ENCODE results near the gene FAM111A. TPM values are rescaled to one million over a fixed set of nuclear protein-coding genes. Genes with fewer than 3 reads are reported as not detected.
A peak's percentile ranks its signal among the peaks of the same experiment; 100 is the strongest.
"Not testable (repeated sequence)": the region's sequence is repeated elsewhere in the genome, so short reads cannot be mapped to it uniquely, and the experiment has no call there.

Gene FAM111A
- polyA plus RNA-seq, 1 donor (not counting 4 experiments of a cell fraction or from before 2014, with no cell fraction given) = 21.0 TPM

DNA sequence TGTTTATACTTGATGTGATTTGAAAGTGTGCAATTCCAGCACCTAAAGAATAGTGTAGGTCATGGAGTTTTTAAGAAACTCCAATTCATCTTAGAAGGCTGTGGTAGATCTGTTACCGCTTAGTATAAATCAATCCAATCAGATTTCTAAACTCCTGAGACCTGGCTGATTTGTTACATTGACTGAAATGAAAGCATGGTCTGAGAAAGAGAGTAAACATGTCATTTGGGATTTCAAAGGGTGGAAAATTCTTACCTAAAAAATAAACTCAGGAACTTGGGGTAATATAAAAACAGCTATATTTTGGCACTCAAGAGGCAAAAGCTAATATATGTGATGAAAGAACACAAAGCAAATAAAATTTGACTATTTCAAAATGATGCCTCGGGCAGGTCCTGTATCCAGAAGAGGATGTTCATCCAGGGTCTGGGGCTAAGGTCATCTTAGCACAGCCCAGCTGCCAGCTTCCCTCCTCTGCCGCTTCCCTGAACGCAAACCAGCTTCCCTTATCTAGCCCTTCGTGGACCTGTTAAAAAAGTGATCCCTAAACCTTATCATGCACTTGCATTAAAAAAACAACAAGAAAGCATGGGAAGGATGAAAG, 46.6 kb upstream of the FAM111A start:
- H3K4me3 ChIP-seq (ENCODE audit: control insufficient read depth in 2 of 3, extremely low read depth in 1 of 3, insufficient read depth in 2 of 3, low read depth in 1 of 3, low read length in 3 of 3); H3K36me3 ChIP-seq (ENCODE audit: control insufficient read depth in 2 of 2, extremely low read depth in 1 of 2, insufficient read depth in 2 of 2, low read length in 2 of 2); H4K20me1 ChIP-seq (ENCODE audit: control insufficient read depth, extremely low read depth, insufficient read depth, low read length); H3K9me1 ChIP-seq (ENCODE audit: control insufficient read depth, extremely low read depth, insufficient read depth, low read length); H3K27me3 ChIP-seq (ENCODE audit: control insufficient read depth, extremely low read depth, insufficient read depth, low read length); dilution Hi-C loops (cut with MboI; ENCODE audit: extremely low pct_ligation_motif_present, low sequenced_read_pairs); H3K9ac ChIP-seq (ENCODE audit: control insufficient read depth, extremely low read depth, insufficient read depth, low read length); H3K9me3 ChIP-seq (ENCODE audit: control insufficient read depth, low read depth, low read length); H3K4me2 ChIP-seq (ENCODE audit: control insufficient read depth, extremely low read depth, insufficient read depth, low read depth, low read length); FAIRE-seq; H2AFZ ChIP-seq (ENCODE audit: control insufficient read depth, low read length); H3K4me1 ChIP-seq (ENCODE audit: control insufficient read depth, extremely low read depth, insufficient read depth, low read length); H3K79me2 ChIP-seq (ENCODE audit: control insufficient read depth, insufficient read depth, low read length); H3K27ac ChIP-seq (ENCODE audit: control insufficient read depth, insufficient read depth, low read length); DNase-seq (ENCODE audit: low read depth, low spot score): not testable (repeated sequence)

DNA sequence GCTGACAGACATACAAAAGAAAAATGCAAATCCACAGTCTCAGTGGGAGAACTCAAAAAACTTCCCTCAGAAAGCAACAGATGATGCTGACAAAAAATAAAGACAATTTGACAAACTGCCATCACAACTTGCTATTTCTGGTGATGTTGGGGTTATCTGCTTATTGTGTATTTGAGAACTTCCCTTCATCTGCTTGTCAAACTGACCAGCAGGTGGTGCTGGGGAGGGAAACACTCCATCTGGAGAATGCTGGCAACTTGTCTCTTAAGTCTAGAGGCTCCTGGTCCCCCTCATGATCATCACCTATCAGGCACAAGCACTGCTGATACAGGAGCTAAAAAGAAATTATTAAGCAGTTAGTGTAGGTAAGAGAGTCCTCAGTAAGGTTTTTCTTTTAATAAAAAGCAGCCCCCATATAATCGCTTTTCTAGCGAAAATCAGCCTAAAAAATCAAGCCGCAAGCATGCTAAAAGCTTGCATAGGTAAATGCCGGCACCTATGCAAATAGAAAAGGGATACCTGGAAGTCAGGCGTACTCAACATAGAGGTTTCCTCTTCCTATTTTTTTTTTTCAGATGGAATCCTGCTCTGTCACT, 45.4 kb upstream of the FAM111A start:
- no peak overlapping the region for H3K9ac ChIP-seq (ENCODE audit: control insufficient read depth, extremely low read depth, insufficient read depth, low read length)
- dilution Hi-C loops (cut with MboI; ENCODE audit: extremely low pct_ligation_motif_present, low sequenced_read_pairs) = no loop called here
- H2AFZ ChIP-seq (ENCODE audit: control insufficient read depth, low read length) = no peak overlapping the region
- no peak for TF ChIP-seq EZH2 (IDR thresholded peaks at IDR 0.05; ENCODE audit: low read length)
- TF ChIP-seq, protein P1, sequence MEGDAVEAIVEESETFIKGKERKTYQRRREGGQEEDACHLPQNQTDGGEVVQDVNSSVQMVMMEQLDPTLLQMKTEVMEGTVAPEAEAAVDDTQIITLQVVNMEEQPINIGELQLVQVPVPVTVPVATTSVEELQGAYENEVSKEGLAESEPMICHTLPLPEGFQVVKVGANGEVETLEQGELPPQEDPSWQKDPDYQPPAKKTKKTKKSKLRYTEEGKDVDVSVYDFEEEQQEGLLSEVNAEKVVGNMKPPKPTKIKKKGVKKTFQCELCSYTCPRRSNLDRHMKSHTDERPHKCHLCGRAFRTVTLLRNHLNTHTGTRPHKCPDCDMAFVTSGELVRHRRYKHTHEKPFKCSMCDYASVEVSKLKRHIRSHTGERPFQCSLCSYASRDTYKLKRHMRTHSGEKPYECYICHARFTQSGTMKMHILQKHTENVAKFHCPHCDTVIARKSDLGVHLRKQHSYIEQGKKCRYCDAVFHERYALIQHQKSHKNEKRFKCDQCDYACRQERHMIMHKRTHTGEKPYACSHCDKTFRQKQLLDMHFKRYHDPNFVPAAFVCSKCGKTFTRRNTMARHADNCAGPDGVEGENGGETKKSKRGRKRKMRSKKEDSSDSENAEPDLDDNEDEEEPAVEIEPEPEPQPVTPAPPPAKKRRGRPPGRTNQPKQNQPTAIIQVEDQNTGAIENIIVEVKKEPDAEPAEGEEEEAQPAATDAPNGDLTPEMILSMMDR (optimal IDR thresholded peaks at IDR 0.05 in 1 of 3, IDR thresholded peaks at IDR 0.05 in 1 of 3, conservative IDR thresholded peaks at IDR 0.05 in 1 of 3; ENCODE audit: extremely low read depth in 1 of 3, insufficient read depth in 2 of 3, low read length in 3 of 3) = peak; percentile 58 to 74 (median 62)
- DNase-seq (ENCODE audit: low read depth, low spot score) (no peak), FAIRE-seq (peak; percentile 17)
- H3K4me2 ChIP-seq (ENCODE audit: control insufficient read depth, extremely low read depth, insufficient read depth, low read depth, low read length) = no peak overlapping the region
- peaks cover 4% of the 10 kb centered on the region for H3K4me1 ChIP-seq (ENCODE audit: control insufficient read depth, extremely low read depth, insufficient read depth, low read length)
- H3K4me3 ChIP-seq (ENCODE audit: control insufficient read depth in 2 of 3, extremely low read depth in 1 of 3, insufficient read depth in 2 of 3, low read depth in 1 of 3, low read length in 3 of 3) = no peak overlapping the region
- no peaks in the 10 kb centered on the region for H3K9me1 ChIP-seq (ENCODE audit: control insufficient read depth, extremely low read depth, insufficient read depth, low read length)
- no peak overlapping the region for H3K27ac ChIP-seq (ENCODE audit: control insufficient read depth, insufficient read depth, low read length)
- no peaks in the 10 kb centered on the region for H3K9me3 ChIP-seq (ENCODE audit: control insufficient read depth, low read depth, low read length)
- H3K36me3 ChIP-seq (ENCODE audit: control insufficient read depth in 2 of 2, extremely low read depth in 1 of 2, insufficient read depth in 2 of 2, low read length in 2 of 2) = no peaks in the 10 kb centered on the region
- no peaks in the 10 kb centered on the region for H3K27me3 ChIP-seq (ENCODE audit: control insufficient read depth, extremely low read depth, insufficient read depth, low read length)
- H3K79me2 ChIP-seq (ENCODE audit: control insufficient read depth, insufficient read depth, low read length) = no peaks in the 10 kb centered on the region
- no peaks in the 10 kb centered on the region for H4K20me1 ChIP-seq (ENCODE audit: control insufficient read depth, extremely low read depth, insufficient read depth, low read length)

DNA sequence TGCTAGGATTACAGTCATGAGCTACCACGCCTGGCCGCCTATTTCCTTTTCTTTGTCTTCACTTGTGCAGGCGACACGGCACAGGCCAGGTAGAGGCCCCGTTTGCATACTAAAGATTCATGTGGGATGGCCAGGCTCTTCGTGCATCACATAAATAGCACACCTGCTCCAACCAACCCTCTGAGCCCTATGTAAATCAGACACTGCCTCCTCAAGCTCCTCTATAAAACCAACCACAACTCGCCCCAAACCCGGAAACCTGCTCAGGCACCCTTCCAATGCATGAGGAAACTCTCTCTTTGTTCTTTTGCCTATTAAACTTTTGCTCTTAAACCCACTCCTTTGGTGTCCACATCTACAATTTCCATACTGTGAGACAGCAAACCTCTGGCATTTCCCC, 44.7 kb upstream of the FAM111A start:
- H3K4me1 ChIP-seq (ENCODE audit: control insufficient read depth, extremely low read depth, insufficient read depth, low read length); H3K4me2 ChIP-seq (ENCODE audit: control insufficient read depth, extremely low read depth, insufficient read depth, low read depth, low read length); H3K27me3 ChIP-seq (ENCODE audit: control insufficient read depth, extremely low read depth, insufficient read depth, low read length); H3K36me3 ChIP-seq (ENCODE audit: control insufficient read depth in 2 of 2, extremely low read depth in 1 of 2, insufficient read depth in 2 of 2, low read length in 2 of 2); H3K4me3 ChIP-seq (ENCODE audit: control insufficient read depth in 2 of 3, extremely low read depth in 1 of 3, insufficient read depth in 2 of 3, low read depth in 1 of 3, low read length in 3 of 3); H3K9me1 ChIP-seq (ENCODE audit: control insufficient read depth, extremely low read depth, insufficient read depth, low read length); H2AFZ ChIP-seq (ENCODE audit: control insufficient read depth, low read length); DNase-seq (ENCODE audit: low read depth, low spot score); H3K79me2 ChIP-seq (ENCODE audit: control insufficient read depth, insufficient read depth, low read length); H3K27ac ChIP-seq (ENCODE audit: control insufficient read depth, insufficient read depth, low read length); FAIRE-seq; H3K9me3 ChIP-seq (ENCODE audit: control insufficient read depth, low read depth, low read length); H3K9ac ChIP-seq (ENCODE audit: control insufficient read depth, extremely low read depth, insufficient read depth, low read length); dilution Hi-C loops (cut with MboI; ENCODE audit: extremely low pct_ligation_motif_present, low sequenced_read_pairs); H4K20me1 ChIP-seq (ENCODE audit: control insufficient read depth, extremely low read depth, insufficient read depth, low read length): not testable (repeated sequence)
